Keratinocyte (primary cell): ENCODE measurements around the gene TEDC2.

Experiments used
- EZH2 ChIP-seq: IDR thresholded peaks from one replicate; pipeline ENCODE4 v1.6.1; 2012; ENCODE audit warnings: inconsistent platforms, mild to moderate bottlenecking, low read length, moderate library complexity
- TF ChIP-seq, protein P1 (sequence below), 3 experiments: IDR thresholded peaks in 1 of 3; conservative IDR thresholded peaks in 1 of 3; optimal IDR thresholded peaks in 1 of 3; 2 replicates in 2 of 3; 3 replicates in 1 of 3; pipeline versions ENCODE3 to v1.5.1; 2011; ENCODE audit warnings: low read length in 3 of 3, mild to moderate bottlenecking in 3 of 3, moderate library complexity in 2 of 3, control low read depth in 1 of 3, inconsistent platforms in 1 of 3; ENCODE audit not compliant: insufficient read depth in 2 of 3; ENCODE audit errors: extremely low read depth in 1 of 3

DNA sequence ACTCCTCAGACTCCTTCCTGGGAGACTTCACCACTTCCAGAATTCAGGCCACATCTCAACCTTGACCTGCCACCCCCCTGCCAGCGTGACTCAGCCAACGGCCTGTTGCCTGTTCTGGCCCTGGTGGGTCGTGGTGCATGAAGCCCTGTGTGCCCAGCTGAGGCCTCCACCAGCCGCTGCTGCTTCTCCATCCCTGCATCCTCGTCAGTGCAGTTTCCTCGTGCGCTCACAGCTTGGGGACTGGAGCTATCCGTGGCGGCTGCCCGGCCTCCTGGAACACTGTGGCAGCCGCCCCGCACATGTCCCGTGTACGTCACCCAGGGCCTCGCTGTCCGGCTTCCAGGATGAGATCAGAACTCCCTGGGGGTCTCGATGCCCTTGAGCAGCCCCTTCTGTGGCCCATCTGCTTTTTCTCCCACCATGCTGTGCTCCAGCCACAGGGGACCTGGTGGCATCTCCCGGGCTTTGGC, 8.0 kb upstream of the TEDC2 start:
- TF ChIP-seq, protein P1, sequence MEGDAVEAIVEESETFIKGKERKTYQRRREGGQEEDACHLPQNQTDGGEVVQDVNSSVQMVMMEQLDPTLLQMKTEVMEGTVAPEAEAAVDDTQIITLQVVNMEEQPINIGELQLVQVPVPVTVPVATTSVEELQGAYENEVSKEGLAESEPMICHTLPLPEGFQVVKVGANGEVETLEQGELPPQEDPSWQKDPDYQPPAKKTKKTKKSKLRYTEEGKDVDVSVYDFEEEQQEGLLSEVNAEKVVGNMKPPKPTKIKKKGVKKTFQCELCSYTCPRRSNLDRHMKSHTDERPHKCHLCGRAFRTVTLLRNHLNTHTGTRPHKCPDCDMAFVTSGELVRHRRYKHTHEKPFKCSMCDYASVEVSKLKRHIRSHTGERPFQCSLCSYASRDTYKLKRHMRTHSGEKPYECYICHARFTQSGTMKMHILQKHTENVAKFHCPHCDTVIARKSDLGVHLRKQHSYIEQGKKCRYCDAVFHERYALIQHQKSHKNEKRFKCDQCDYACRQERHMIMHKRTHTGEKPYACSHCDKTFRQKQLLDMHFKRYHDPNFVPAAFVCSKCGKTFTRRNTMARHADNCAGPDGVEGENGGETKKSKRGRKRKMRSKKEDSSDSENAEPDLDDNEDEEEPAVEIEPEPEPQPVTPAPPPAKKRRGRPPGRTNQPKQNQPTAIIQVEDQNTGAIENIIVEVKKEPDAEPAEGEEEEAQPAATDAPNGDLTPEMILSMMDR (optimal IDR thresholded peaks at IDR 0.05 in 1 of 3, IDR thresholded peaks at IDR 0.05 in 1 of 3, conservative IDR thresholded peaks at IDR 0.05 in 1 of 3; ENCODE audit: extremely low read depth in 1 of 3, insufficient read depth in 2 of 3, low read length in 3 of 3): no peak
- TF ChIP-seq EZH2: no peak
